Spinal cord (tissue), 10 donors: ENCODE results near the gene SPOCD1. TPM values are rescaled to one million over a fixed set of nuclear protein-coding genes. Genes with fewer than 3 reads are reported as not detected.
A peak's percentile ranks its signal among the peaks of the same experiment; 100 is the strongest.
"Not testable (repeated sequence)": the region's sequence is repeated elsewhere in the genome, so short reads cannot be mapped to it uniquely, and the experiment has no call there.

Source experiments
- DNase-seq, 6 donors: peaks; one replicate each; pipeline versions ENCODE4 v3.0.0 to v3.0.0-alpha.2; 2013 to 2015; ENCODE audit warnings: low spot score in 6 of 6, low read depth in 4 of 6
- H3K27ac ChIP-seq: one replicate; pipeline ENCODE4 v1.5.1; 2013; ENCODE audit warnings: low read depth, low read length, control low read depth
- H3K27me3 ChIP-seq: one replicate; pipeline ENCODE4 v1.6.1; 2013; ENCODE audit warnings: low read length; ENCODE audit not compliant: control insufficient read depth, insufficient read depth
- H3K36me3 ChIP-seq: one replicate; pipeline ENCODE4 v1.6.1; 2013; ENCODE audit warnings: low read length; ENCODE audit not compliant: control insufficient read depth, insufficient read depth
- H3K4me1 ChIP-seq: one replicate; pipeline ENCODE4 v1.6.1; 2013; ENCODE audit warnings: low read length; ENCODE audit not compliant: control insufficient read depth, insufficient read depth
- H3K4me3 ChIP-seq: one replicate; pipeline ENCODE4 v1.5.1; 2013; ENCODE audit warnings: low read depth, low read length, control low read depth
- H3K9me3 ChIP-seq: one replicate; pipeline ENCODE4 v1.6.1; 2013; ENCODE audit warnings: low read length; ENCODE audit not compliant: control insufficient read depth, insufficient read depth
- WGBS: methylation state at CpG from one replicate; pipeline ENCODE4 v1.1.5; 2013; ENCODE audit warnings: missing lambda C conversion rate; ENCODE audit not compliant: insufficient coverage; 5-methylcytosine and 5-hydroxymethylcytosine counted together
- polyA plus RNA-seq, 2 donors: library from polyadenylated mRNA; unstranded; fragments of 120-200 nt; gene quantifications; one replicate each; pipeline ENCODE4 v1.2.1, GENCODE V29; 2013; ENCODE audit not compliant: insufficient read length in 2 of 2
- total RNA-seq, 2 donors: library from RNA; depleted of rRNA in 1 of 2; stranded (reverse); fragments of 120-200 nt in 1 of 2; fragments of >200 nt in 1 of 2; gene quantifications; one replicate each; pipeline versions ENCODE4 v1.2.3 to v1.2.4, GENCODE V29; 2013 to 2014
- donor health status: healthy.

SPOCD1 gene
- total and polyA plus RNA-seq, 4 donors, result 0.15 to 0.44 (median 0.36) TPM

DNA sequence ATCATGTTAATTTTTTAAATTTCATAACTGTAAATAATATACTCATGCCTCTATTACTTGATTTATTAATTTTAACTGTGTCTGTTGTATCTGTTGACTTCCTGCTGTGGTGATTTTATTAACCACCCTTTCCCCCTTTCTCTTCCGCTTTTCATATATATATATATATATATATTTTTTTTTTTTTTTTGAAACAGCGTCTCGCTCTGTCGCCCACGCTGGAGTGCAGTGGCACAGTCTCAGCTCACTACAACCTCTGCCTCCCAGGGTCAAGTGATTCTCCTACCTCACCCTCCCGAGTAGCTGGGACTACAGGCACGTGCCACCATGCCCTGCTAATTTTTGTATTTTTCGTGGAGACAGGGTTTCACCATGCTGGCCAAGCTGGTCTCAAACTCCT is 1.1 kb upstream of the SPOCD1 start:
- H3K27me3 ChIP-seq, H3K4me3 ChIP-seq, H3K9me3 ChIP-seq, H3K27ac ChIP-seq, H3K36me3 ChIP-seq, H3K4me1 ChIP-seq, DNase-seq: not testable (repeated sequence)
- WGBS, result 100% methylated on average over 2 of the region's 8 CpGs

DNA sequence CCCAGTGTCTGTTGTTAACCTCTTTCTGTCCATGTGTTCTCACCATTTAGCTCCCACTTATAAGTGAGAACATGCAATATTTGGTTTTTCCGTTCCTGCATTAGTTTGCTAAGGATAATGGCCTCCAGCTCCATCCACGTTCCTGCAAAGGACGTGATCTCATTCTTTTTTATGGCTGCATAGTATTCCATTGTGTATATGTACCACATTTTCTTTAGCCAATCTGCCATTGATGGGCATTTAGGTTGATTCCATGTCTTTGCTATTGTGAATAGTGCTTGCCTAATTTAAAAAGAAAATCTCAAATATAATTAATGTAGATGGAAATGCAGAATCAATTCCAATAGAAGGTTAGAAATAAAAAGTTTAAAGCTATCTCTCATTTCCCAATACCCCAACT is 679 bp upstream of the SPOCD1 start:
- WGBS, result no CpG with 5 or more reads among the region's 3 CpGs
- H3K27ac ChIP-seq, H3K36me3 ChIP-seq, H3K4me3 ChIP-seq, DNase-seq, H3K27me3 ChIP-seq, H3K4me1 ChIP-seq, H3K9me3 ChIP-seq: not testable (repeated sequence)

DNA sequence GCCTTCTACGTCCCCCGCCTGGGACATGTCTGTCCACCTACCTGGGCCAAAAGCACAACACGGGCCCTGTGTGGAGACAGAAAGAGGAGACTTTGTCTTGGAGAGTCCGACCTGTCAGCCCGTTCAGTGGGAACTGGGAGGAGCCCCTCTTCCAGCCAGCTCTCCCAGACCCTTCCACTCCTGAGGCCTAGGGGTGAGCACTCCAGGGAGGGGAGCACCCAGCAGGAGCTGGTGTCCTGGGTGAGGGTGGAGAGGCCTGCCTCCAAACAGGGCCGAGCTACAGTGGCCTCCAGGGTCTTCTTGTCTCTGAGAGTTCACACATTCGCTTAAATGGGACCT is 546 bp downstream of the SPOCD1 start:
- Histone ChIP-seq H3K4me1 (peaks cover 18% of the 10 kb centered on the region), H3K4me3 (no peak overlapping the region), H3K36me3 (no peaks in the 10 kb centered on the region), H3K27ac (no peak overlapping the region), H3K27me3 (no peaks in the 10 kb centered on the region), H3K9me3 (no peaks in the 10 kb centered on the region)
- WGBS, result 100% methylated on average over 2 of the region's 7 CpGs
- no peak for DNase-seq

DNA sequence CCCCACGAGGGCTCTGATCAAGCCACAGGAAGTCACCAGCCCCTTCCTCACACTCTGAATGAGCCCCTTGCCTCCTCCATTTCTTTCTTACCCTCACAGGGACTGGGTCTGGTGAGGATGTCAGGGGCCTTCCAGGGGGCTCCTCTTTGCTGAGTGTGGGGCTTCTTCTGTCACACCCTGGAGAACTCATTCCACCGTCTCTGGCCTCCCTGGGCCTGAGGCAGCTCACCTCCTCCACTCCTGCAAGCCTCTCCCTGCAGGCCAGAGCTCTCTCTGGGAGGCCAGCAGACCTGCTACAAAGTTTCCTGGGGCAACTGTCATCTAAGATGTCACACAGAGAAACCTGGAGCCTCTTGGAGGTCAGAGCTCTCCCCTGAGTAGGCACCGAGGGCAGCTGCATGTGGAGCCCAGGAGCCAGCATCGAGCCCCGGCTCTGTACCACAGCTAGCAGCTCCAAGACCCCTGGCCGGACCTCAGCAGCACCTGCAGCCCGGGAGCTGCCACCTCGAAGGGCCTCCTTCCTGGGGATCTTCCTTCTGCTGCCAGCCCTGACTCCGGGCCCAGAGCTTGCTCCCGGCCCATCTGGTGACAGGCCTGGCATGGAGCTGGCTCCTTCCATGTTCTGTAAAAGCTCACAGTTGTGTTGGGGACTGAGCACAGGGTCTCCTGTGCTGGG is 1.1 kb downstream of the SPOCD1 start:
- H3K27ac ChIP-seq, result no peak overlapping the region
- no peaks in the 10 kb centered on the region for H3K9me3 ChIP-seq
- no peak for DNase-seq
- peaks cover 18% of the 10 kb centered on the region for H3K4me1 ChIP-seq
- no peaks in the 10 kb centered on the region for H3K27me3 ChIP-seq
- WGBS, result 85% methylated on average over 9 of the region's 10 CpGs
- no peaks in the 10 kb centered on the region for H3K36me3 ChIP-seq
- H3K4me3 ChIP-seq, result no peak overlapping the region

DNA sequence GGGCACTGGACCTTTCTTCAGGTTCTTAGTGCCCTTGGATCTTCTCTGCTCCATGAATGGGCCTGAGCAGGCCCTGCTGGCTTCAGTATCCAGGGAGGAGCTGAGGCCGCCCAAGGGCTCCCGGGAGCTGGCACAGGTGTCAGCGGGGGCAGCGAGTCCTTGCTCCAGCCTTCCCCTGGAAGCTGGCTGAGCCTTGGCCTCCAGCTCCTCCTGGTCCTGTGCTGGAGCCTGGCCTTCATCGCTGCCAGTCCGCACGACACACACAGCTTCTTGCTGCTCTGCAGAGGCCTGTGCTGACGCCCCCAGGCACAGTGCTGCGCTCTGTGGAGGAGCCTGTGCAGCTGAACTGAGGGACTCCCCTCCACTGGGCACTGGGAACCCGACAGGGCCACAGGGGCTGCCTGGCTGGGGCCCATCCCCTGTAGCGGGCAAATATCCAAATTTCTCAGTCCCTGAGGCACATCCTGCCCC is 1.7 kb downstream of the SPOCD1 start:
- H3K27me3 ChIP-seq, result no peaks in the 10 kb centered on the region
- no peaks in the 10 kb centered on the region for H3K36me3 ChIP-seq
- no peak for DNase-seq
- H3K4me1 ChIP-seq, result peaks cover 18% of the 10 kb centered on the region
- WGBS, result 85% methylated on average over 10 of the region's 11 CpGs
- no peaks in the 10 kb centered on the region for H3K9me3 ChIP-seq
- no peak overlapping the region for H3K4me3 ChIP-seq
- no peak overlapping the region for H3K27ac ChIP-seq

DNA sequence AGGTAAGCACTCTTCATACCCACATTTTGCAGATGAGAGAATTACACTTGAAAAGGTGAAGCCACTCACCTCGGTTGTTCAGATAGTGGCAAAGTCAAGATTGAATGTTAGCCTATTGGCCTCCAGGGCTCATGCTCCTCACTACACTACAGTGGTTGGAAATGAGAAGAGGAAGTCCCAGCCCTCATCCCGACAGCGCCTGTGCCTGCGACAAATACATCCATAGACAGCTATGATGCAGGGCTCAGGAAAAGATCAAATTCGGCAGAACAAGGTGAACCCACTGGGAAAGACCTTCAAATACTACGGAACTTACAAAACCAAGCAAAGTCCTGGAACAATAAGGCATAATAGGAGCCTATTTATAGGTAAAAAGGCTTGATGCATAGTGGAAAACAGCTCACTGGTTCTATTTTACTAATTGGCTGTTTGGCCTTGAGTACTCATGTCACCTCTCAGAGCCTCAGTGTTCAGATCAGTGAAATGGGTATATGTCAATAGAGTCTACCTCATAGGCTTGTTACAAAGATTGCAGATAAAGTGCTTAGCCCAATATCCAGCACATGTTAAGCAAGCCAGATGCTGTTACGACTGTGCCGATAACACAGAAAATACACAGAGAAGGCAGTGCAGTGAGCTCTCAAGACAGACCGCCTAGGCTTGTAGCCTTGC is 3.5 kb downstream of the SPOCD1 start:
- H3K9me3 ChIP-seq, result no peaks in the 10 kb centered on the region
- 92% methylated on average over 3 of the region's 9 CpGs for WGBS
- H3K36me3 ChIP-seq, result no peaks in the 10 kb centered on the region
- H3K27ac ChIP-seq, result no peak overlapping the region
- H3K4me3 ChIP-seq, result no peak overlapping the region
- H3K27me3 ChIP-seq, result no peaks in the 10 kb centered on the region
- H3K4me1 ChIP-seq, result peaks cover 18% of the 10 kb centered on the region
- no peak for DNase-seq

DNA sequence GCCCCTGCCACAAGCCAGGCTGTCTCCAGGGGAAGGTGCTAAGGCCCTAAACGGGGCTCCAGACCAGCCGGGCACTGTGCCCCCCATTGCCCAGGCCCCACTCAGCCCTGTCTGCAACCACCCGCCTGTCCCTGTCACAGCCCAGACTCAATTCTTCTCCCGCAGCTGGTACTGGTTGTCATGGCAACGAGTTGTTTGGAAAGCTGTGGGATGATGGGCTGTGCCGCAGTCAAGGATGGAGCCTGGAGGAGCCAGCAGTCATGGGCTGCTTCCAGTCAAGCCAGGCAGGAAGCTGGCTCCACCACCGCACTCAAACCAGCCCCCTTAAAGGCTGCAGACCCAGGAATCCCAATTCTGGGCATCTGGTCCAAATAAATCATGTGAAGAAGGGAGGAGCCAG is 4.2 kb downstream of the SPOCD1 start:
- WGBS, result 0% methylated on average over 3 of the region's 7 CpGs
- Histone ChIP-seq H3K27me3 (no peaks in the 10 kb centered on the region), H3K9me3 (no peaks in the 10 kb centered on the region), H3K27ac (no peak overlapping the region), H3K4me3 (no peak overlapping the region), H3K4me1 (peaks cover 18% of the 10 kb centered on the region), H3K36me3 (no peaks in the 10 kb centered on the region)
- peak; percentile 80 to 98 (median 86) for DNase-seq

DNA sequence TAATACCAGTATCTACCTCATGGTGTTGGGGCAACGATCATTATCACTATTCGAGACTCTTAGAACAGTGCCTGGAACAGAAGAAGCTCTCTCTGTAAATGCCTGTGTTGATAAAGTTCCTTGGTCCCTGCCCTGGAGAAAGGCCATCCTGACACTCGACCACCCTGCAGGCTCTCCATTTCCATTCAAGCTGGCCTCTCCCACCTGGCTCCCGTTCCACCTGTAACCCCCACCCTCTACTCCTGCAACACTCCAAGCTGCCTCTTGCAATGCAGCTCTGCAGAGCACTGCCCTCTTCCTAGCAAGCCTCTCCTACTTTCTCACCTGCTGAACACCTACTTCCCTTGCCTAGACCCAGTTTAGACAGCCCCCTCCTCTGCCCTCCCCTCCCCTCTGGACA is 6.1 kb downstream of the SPOCD1 start:
- H3K36me3 ChIP-seq, result no peaks in the 10 kb centered on the region
- H3K9me3 ChIP-seq, result no peaks in the 10 kb centered on the region
- no peak for DNase-seq
- no peak overlapping the region for H3K4me3 ChIP-seq
- no peaks in the 10 kb centered on the region for H3K27me3 ChIP-seq
- 78% methylated on average over 4 of the region's 4 CpGs for WGBS
- no peak overlapping the region for H3K27ac ChIP-seq
- peaks cover 18% of the 10 kb centered on the region for H3K4me1 ChIP-seq

DNA sequence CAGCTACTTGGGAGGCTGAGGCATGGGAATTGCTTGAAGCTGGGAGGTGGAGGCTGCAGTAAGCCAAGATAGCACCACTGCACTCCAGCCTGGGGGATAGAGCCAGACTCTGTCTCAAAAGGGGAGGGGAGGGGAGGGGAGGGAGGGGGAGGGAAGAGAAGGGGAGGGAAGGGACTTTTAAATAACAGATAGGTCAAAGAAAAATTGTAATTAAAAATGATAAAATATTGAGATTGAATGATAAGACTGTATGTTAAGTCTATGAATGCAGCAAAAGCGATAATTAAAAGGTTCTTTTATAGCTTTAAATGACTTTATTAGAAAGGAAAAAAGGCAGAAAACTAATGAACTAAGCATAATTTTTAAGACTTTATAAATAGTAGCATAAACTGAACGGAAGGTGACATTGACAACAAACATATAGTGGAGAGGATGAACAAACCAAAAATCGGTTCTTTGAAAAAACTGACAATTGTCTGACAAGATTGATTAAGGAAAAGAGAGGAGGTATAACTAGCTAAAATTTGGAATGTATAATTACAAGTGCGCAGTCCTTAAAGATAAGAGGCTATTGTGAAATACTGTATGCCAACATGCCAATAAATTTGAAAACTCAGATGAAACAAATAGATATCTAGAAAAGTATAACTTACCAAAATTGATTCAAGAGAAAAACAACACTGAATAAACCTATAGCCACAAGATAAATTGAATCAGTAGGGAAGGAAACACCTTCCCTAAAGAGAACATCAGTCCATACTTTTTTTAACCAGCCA is 8.4 kb downstream of the SPOCD1 start:
- H3K27ac ChIP-seq, result no peak overlapping the region
- no CpG with 5 or more reads among the region's 4 CpGs for WGBS

More for the DNA sequence above, 8.4 kb downstream of the SPOCD1 start:
- H3K4me1 ChIP-seq, result peaks cover 13% of the 10 kb centered on the region
- DNase-seq, result no peak
- H3K36me3 ChIP-seq, result no peaks in the 10 kb centered on the region
- H3K9me3 ChIP-seq, result no peaks in the 10 kb centered on the region
- H3K27me3 ChIP-seq, result no peaks in the 10 kb centered on the region
- H3K4me3 ChIP-seq, result no peak overlapping the region
